ENCODE results near the gene PDE3A.

GRCh38 chr12:20442322-20442721 is 74.0 kb downstream of the PDE3A start:
- TF ChIP-seq POLR2A (IDR thresholded peaks at IDR 0.05) (no peak), CTCF (IDR thresholded peaks at IDR 0.05) (no peak)
